IMR-90 (cell line): ENCODE results near the gene TGDS. TPM values are rescaled to one million over a fixed set of nuclear protein-coding genes. Genes with fewer than 3 reads are reported as not detected.

Source experiments
- ATAC-seq: fragments of 200-7000 bp; cut with Tn5 transposase; 2 replicates; pipeline ENCODE4 v1.9.1; 2020; ENCODE audit warnings: low read depth, mild to moderate bottlenecking, moderate library complexity
- BruUV-seq: library from RNA; stranded (reverse); fragments of 400-500 nt; replicated peaks from 2 replicates; lab custom pipeline; 2021; lab: Mats Ljungman, UMichigan
- CTCF ChIA-PET: fragments of 300-600 bp; formaldehyde crosslinking; extraction: SDS; loops from one replicate; lab custom pipeline; 2021; ENCODE audit warnings: antibody characterized with exemption; lab: Yijun Ruan, JAX
- POLR2A ChIA-PET: fragments of 300-600 bp; sonication (Branson Sonifier 250); formaldehyde crosslinking; loops from one replicate; lab custom pipeline; 2022; ENCODE audit warnings: antibody characterized with exemption; ENCODE audit not compliant: unreplicated experiment; lab: Charles Lee
- DNase-seq: peaks from one replicate; pipeline ENCODE4 v3.0.0; 2013
- H2AFZ ChIP-seq: replicated peaks from 2 replicates; pipeline ENCODE3; 2013; ENCODE audit warnings: low read length, mild to moderate bottlenecking; ENCODE audit not compliant: poor library complexity
- H2AK5ac ChIP-seq: 2 replicates; pipeline ENCODE4 v1.6.1; 2013; ENCODE audit warnings: low read depth, low read length, inconsistent platforms
- H2AK9ac ChIP-seq: replicated peaks from 2 replicates; pipeline ENCODE3; 2013; ENCODE audit warnings: mild to moderate bottlenecking, low read depth, low read length, moderate library complexity; ENCODE audit not compliant: poor library complexity
- H2BK120ac ChIP-seq: 2 replicates; pipeline ENCODE4 v1.6.1; 2013; ENCODE audit warnings: low read depth, low read length, inconsistent platforms
- H2BK15ac ChIP-seq: 3 replicates; pipeline ENCODE4 v1.6.1; 2013; ENCODE audit warnings: low read depth, low read length, inconsistent platforms
- H2BK20ac ChIP-seq: 2 replicates; pipeline ENCODE4 v1.6.1; 2013; ENCODE audit warnings: low read depth, mild to moderate bottlenecking, inconsistent platforms, low read length, moderate library complexity
- H2BK5ac ChIP-seq: 2 replicates; pipeline ENCODE4 v1.6.1; 2013; ENCODE audit warnings: mild to moderate bottlenecking, low read depth, low read length, inconsistent platforms; ENCODE audit not compliant: poor library complexity, severe bottlenecking
- H3K14ac ChIP-seq: replicated peaks from 2 replicates; pipeline ENCODE4 v1.6.1; 2013; ENCODE audit warnings: low read depth, low read length, inconsistent platforms
- H3K18ac ChIP-seq: 2 replicates; pipeline ENCODE4 v1.6.1; 2013; ENCODE audit warnings: low read depth, low read length, control low read depth
- H3K23ac ChIP-seq: 2 replicates; pipeline ENCODE4 v1.6.1; 2013; ENCODE audit warnings: low read depth, low read length, inconsistent platforms
- H3K27ac ChIP-seq: 2 replicates; pipeline ENCODE4 v1.5.1; 2013; ENCODE audit warnings: mild to moderate bottlenecking, control low read depth, low read length; ENCODE audit not compliant: insufficient read depth
- H3K27me3 ChIP-seq: 2 replicates; pipeline ENCODE4 v1.6.1; 2013; ENCODE audit warnings: low read length; ENCODE audit not compliant: control insufficient read depth, insufficient read depth
- H3K36me3 ChIP-seq: 2 replicates; pipeline ENCODE4 v1.6.1; 2013; ENCODE audit warnings: low read length, mixed read lengths; ENCODE audit not compliant: control insufficient read depth, insufficient read depth
- H3K4ac ChIP-seq: 2 replicates; pipeline ENCODE4 v1.6.1; 2013; ENCODE audit warnings: low read depth, low read length, inconsistent platforms
- H3K4me1 ChIP-seq: 2 replicates; pipeline ENCODE4 v1.6.1; 2013; ENCODE audit warnings: low read length, mixed read lengths; ENCODE audit not compliant: control insufficient read depth, insufficient read depth
- H3K4me2 ChIP-seq: 2 replicates; pipeline ENCODE4 v1.6.1; 2013; ENCODE audit warnings: low read depth, mild to moderate bottlenecking, control low read depth, low read length, moderate library complexity
- H3K4me3 ChIP-seq: 2 replicates; pipeline ENCODE4 v1.5.1; 2013; ENCODE audit warnings: low read depth, mild to moderate bottlenecking, control low read depth, low read length, moderate library complexity; ENCODE audit not compliant: insufficient read depth
- H3K56ac ChIP-seq: 2 replicates; pipeline ENCODE4 v1.6.1; 2013; ENCODE audit warnings: low read length, inconsistent platforms; ENCODE audit not compliant: insufficient read depth; ENCODE audit errors: extremely low read depth
- H3K79me1 ChIP-seq, 2 experiments: 2 replicates each; pipeline ENCODE4 v1.6.1; 2013; ENCODE audit warnings: low read length in 2 of 2, inconsistent platforms in 1 of 2, low read depth in 1 of 2
- H3K9ac ChIP-seq: 2 replicates; pipeline ENCODE4 v1.6.1; 2013; ENCODE audit warnings: low read depth, low read length, control low read depth
- H3K9me1 ChIP-seq: 2 replicates; pipeline ENCODE4 v1.6.1; 2013; ENCODE audit warnings: low read length, inconsistent platforms; ENCODE audit not compliant: insufficient read depth
- H3K9me3 ChIP-seq: 2 replicates; pipeline ENCODE4 v1.6.1; 2013; ENCODE audit warnings: low read length; ENCODE audit not compliant: control insufficient read depth, insufficient read depth
- H4K20me1 ChIP-seq: 2 replicates; pipeline ENCODE4 v1.6.1; 2013; ENCODE audit warnings: low read length, inconsistent platforms; ENCODE audit not compliant: insufficient read depth
- H4K5ac ChIP-seq: 2 replicates; pipeline ENCODE4 v1.6.1; 2013; ENCODE audit warnings: mild to moderate bottlenecking, low read depth, low read length, control low read depth
- H4K8ac ChIP-seq, 2 experiments: 2 replicates each; pipeline ENCODE4 v1.6.1; 2013; ENCODE audit warnings: low read depth in 2 of 2, low read length in 2 of 2, control low read depth in 1 of 2, inconsistent platforms in 1 of 2
- H4K91ac ChIP-seq: 2 replicates; pipeline ENCODE4 v1.6.1; 2013; ENCODE audit warnings: low read depth, low read length, inconsistent platforms; ENCODE audit not compliant: insufficient read depth
- MXI1 ChIP-seq: IDR thresholded peaks from 2 replicates; pipeline ENCODE4 v1.6.1; 2012; ENCODE audit warnings: low read depth, mild to moderate bottlenecking, low read length, moderate library complexity, borderline replicate concordance
- RCOR1 ChIP-seq: IDR thresholded peaks from 2 replicates; pipeline ENCODE4 v1.6.1; 2012; ENCODE audit warnings: mild to moderate bottlenecking, low read length, improper control_type of control experiment; ENCODE audit not compliant: insufficient replicate concordance
- WGBS, 2 experiments: methylation state at CpG; one replicate each; pipeline versions ENCODE4 v1.1.5 to v1.1.7; 2013; ENCODE audit warnings: missing lambda C conversion rate in 2 of 2; ENCODE audit not compliant: insufficient read length in 1 of 2; ENCODE audit errors: extremely low coverage in 2 of 2; 5-methylcytosine and 5-hydroxymethylcytosine counted together
- dilution Hi-C: fragments of 300-500 bp; cut with HindIII; formaldehyde crosslinking; loops from one replicate; pipeline ENCODE4 v1.14.3; 2018; ENCODE audit warnings: low sequenced_read_pairs; ENCODE audit not compliant: unreplicated experiment
- in situ Hi-C: fragments of 300-500 bp; cut with MboI; formaldehyde crosslinking; loops from 3 replicates; pipeline ENCODE4 v1.14.3; 2019; ENCODE audit warnings: low sequenced_read_pairs, inconsistent platforms, mixed read lengths
- intact Hi-C: fragments of 100-400 bp; cut with micrococcal nuclease; formaldehyde crosslinking; loops from 2 replicates; pipeline ENCODE4 v1.10.0; 2022
- polyA plus RNA-seq, 3 experiments: library from polyadenylated mRNA; depleted of rRNA; stranded (reverse); fragments of >200 nt; gene quantifications; 2 replicates each; pipeline ENCODE4 v1.2.3, GENCODE V29; 2012; ENCODE audit warnings: low replicate concordance in 1 of 3
- total RNA-seq: library from RNA; depleted of rRNA; stranded (reverse); fragments of >200 nt; gene quantifications from 2 replicates; pipeline ENCODE4 v1.2.3, GENCODE V29; 2012

Gene TGDS
- total and polyA plus RNA-seq, 2 of the 4 experiments (the other 2 are of a cell fraction): 9.6 to 15.6 TPM

DNA sequence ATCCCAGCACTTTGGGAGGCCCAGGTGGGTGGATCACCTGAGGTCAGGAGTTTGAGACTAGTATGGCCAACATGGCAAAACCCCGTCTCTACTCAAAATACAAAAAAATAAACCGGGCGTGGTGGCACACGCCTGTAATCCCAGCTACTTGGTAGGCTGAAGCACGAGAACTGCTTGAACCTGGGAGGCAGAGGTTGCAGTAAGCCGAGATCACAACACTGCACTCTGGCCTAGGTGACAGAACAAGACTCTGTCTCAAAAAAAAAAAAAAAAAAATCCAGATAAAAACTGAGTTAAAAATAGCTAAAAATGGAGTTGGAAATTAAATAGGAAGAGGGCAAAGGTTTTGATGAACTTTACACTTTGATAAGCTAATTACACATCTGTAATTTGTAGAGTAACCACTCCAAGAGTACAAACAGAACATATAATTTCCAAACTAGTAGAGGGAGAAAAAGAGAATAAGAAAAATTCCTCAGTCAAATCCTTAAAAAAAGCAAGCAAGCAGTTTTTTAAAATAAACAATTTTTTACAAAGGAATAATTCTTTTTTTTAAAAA is 10.3 kb downstream of the TGDS start:
- DNase-seq (no peak), ATAC-seq (no peak)
- Histone ChIP-seq H3K18ac (no peak overlapping the region), H2AFZ (no peak overlapping the region), H2AK9ac (no peak overlapping the region), H3K23ac (no peak overlapping the region), H3K27ac (no peak overlapping the region), H3K4me2 (no peak overlapping the region), H3K9ac (no peak overlapping the region), H4K5ac (no peak overlapping the region), H3K14ac (no peak overlapping the region), H3K56ac (no peak overlapping the region), H3K79me1 (peaks cover 7 to 13% of the 10 kb centered on the region in 2 experiments; a peak in 3 of 4 replicates), H2BK20ac (no peak overlapping the region), H2BK15ac (no peak overlapping the region), H3K27me3 (no peaks in the 10 kb centered on the region), H4K91ac (no peak overlapping the region), H3K4me1 (no peaks in the 10 kb centered on the region), H4K20me1 (no peaks in the 10 kb centered on the region), H2AK5ac (no peak overlapping the region), H3K4ac (no peak overlapping the region), H3K9me3 (no peaks in the 10 kb centered on the region), H3K4me3 (no peak overlapping the region), H3K36me3 (peaks cover 13% of the 10 kb centered on the region), H2BK120ac (no peak overlapping the region), H4K8ac (no peak overlapping the region), H3K9me1 (no peaks in the 10 kb centered on the region), H2BK5ac (no peak overlapping the region)
- no TSS peak for BruUV-seq
- ChIA-PET CTCF (interaction anchor here (0.7 to 1.0 kb wide), 2 partner anchors 10 to 403 kb away, joined by 3 to 5 read pairs; partner anchors contain the start of gene TGDS), POLR2A (no interaction called here)
- intact Hi-C loops (no loop called here), in situ Hi-C loops (no loop called here), dilution Hi-C loops (no loop called here)
- no CpG with 5 or more reads among the region's 6 CpGs for WGBS, 2 experiments
- TF ChIP-seq RCOR1 (no peak), MXI1 (no peak)
